Activated T-cell treated with anti-CD3 and anti-CD28 coated beads, Interleukin-2, amount 50 U/mL, for 1 hour (primary cell): ENCODE data around the gene CHST5.

Experiments
- DNase-seq: peaks from one replicate; pipeline ENCODE4 v3.0.0-alpha.2; 2020

Gene CHST5

GRCh38 chr16:75535901-75536300 lies at the start of gene CHST5:
Gene CHST5 (minus strand): TSS chr16:75536108. CDS start chr16:75530384, 5,724 bp downstream.
- DNase-seq: no peak

- no peak for DNase-seq
These were observed 48.2 kb upstream of the CHST5 start for GRCh38 chr16:75584108-75584507.

- DNase-seq: no peak
These were observed 43.5 kb upstream of the CHST5 start for GRCh38 chr16:75579281-75579834.

GRCh38 chr16:75578725-75579124 lies 42.8 kb upstream of the CHST5 start:
- no peak for DNase-seq

GRCh38 chr16:75578212-75578611 lies 42.3 kb upstream of the CHST5 start:
- no peak for DNase-seq

GRCh38 chr16:75576384-75576811 lies 40.5 kb upstream of the CHST5 start:
- DNase-seq: no peak

- DNase-seq: no peak
These were observed 40.0 kb upstream of the CHST5 start for GRCh38 chr16:75575958-75576357.

GRCh38 chr16:75573955-75574354 lies 38.0 kb upstream of the CHST5 start:
- DNase-seq: no peak

GRCh38 chr16:75572864-75573542 lies 37.1 kb upstream of the CHST5 start:
- DNase-seq: no peak

GRCh38 chr16:75570396-75571065 lies 34.6 kb upstream of the CHST5 start:
- no peak for DNase-seq

GRCh38 chr16:75567911-75568310 lies 32.0 kb upstream of the CHST5 start:
- no peak for DNase-seq

GRCh38 chr16:75566758-75567255 lies 30.9 kb upstream of the CHST5 start:
- DNase-seq: no peak

- peak; percentile 97 for DNase-seq
These were observed 30.3 kb upstream of the CHST5 start, which contains the start of gene GABARAPL2 for GRCh38 chr16:75566040-75566757. Gene GABARAPL2 (plus strand): TSS chr16:75566379. CDS start chr16:75566487, 108 bp downstream.

- DNase-seq: no peak
These were observed 29.7 kb upstream of the CHST5 start for GRCh38 chr16:75565640-75566039.

- DNase-seq: no peak
These were observed 23.9 kb upstream of the CHST5 start for GRCh38 chr16:75559564-75560372.

- no peak for DNase-seq
These were observed 23.0 kb upstream of the CHST5 start for GRCh38 chr16:75558846-75559401.

GRCh38 chr16:75556431-75556950 lies 20.6 kb upstream of the CHST5 start:
- DNase-seq: no peak

- peak; percentile 96 for DNase-seq
These were observed 20.0 kb upstream of the CHST5 start, which contains the start of gene TMEM231 for GRCh38 chr16:75555707-75556430. Gene TMEM231 (minus strand): TSS chr16:75556252. CDS start chr16:75556209, 43 bp downstream.

- no peak for DNase-seq
These were observed 19.4 kb upstream of the CHST5 start for GRCh38 chr16:75555213-75555706.

GRCh38 chr16:75552951-75553350 lies 17.0 kb upstream of the CHST5 start:
- no peak for DNase-seq

GRCh38 chr16:75550211-75550662 lies 14.3 kb upstream of the CHST5 start:
- no peak for DNase-seq
